ENCODE results near the gene IFNA17.

The IFNA17 gene

DNA sequence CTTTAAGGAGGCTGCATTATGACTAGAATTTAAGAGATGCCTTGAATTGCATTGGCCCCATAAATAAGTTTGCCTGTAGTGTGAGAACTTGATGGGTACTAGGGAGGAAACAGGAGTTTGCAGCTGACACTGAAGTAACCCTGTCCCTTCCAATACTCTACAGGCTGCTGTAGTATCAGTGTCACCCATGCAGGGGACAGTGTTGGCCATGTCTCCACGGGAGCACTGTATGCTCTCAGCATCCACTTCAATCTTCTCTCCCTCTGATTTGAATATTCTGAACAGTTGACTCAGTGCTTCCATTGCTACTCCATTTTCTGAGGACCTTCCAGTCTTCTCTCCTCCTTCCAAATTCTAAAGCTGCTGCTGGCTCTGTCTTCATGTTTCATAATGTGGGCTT, 23.2 kb upstream of the IFNA17 start:
- Histone ChIP-seq H3K36me3 (ENCODE audit: control insufficient read depth in 2 of 2, insufficient read depth in 1 of 2, low read length in 2 of 2) (no peaks in the 10 kb centered on the region), H3K27ac (ENCODE audit: extremely low read depth, low read depth, low read length) (no peak overlapping the region), H3K9me3 (ENCODE audit: control insufficient read depth, insufficient read depth, low read depth, low read length) (no peaks in the 10 kb centered on the region), H3K4me1 (ENCODE audit: control insufficient read depth, insufficient read depth, low read length) (no peaks in the 10 kb centered on the region), H3K4me3 (ENCODE audit: low read depth, low read length) (no peak overlapping the region)
- ChIA-PET POLR2A (no interaction called here), CTCF (interaction anchor here (0.5 to 3.8 kb wide), 11 partner anchors 9 to 537 kb away, joined by 3 to 33 read pairs (median 5); no protein-coding TSS in a partner anchor)
- TF ChIP-seq GLIS1 (tag by site-specific recombination; IDR thresholded peaks at IDR 0.05) (no peak), ZBTB26 (tag by site-specific recombination; optimal IDR thresholded peaks at IDR 0.05) (no peak), ZBTB1 (tag by site-specific recombination; IDR thresholded peaks at IDR 0.05) (no peak)

GRCh38 chr9:21244836-21245235, 16.8 kb upstream of the IFNA17 start:
- ChIA-PET CTCF (interaction anchor here (0.5 to 1.0 kb wide), 4 partner anchors 9 to 200 kb away, joined by 3 to 4 read pairs (median 3); no protein-coding TSS in a partner anchor), POLR2A (no interaction called here)
- Histone ChIP-seq H3K4me3 (ENCODE audit: low read depth, low read length) (no peak overlapping the region), H3K4me1 (ENCODE audit: control insufficient read depth, insufficient read depth, low read length) (no peaks in the 10 kb centered on the region), H3K36me3 (ENCODE audit: control insufficient read depth in 2 of 2, insufficient read depth in 1 of 2, low read length in 2 of 2) (no peaks in the 10 kb centered on the region), H3K27ac (ENCODE audit: extremely low read depth, low read depth, low read length) (no peak overlapping the region), H3K9me3 (ENCODE audit: control insufficient read depth, insufficient read depth, low read depth, low read length) (no peaks in the 10 kb centered on the region)
- TF ChIP-seq ZNF48 (tag by site-specific recombination; IDR thresholded peaks at IDR 0.05), result no peak
- TF ChIP-seq ZSCAN30 (tag by site-specific recombination; IDR thresholded peaks at IDR 0.05), result no peak
- no peak for TF ChIP-seq ZNF777 (tag by site-specific recombination; IDR thresholded peaks at IDR 0.05; ENCODE audit: borderline replicate concordance)
- TF ChIP-seq, protein P1, sequence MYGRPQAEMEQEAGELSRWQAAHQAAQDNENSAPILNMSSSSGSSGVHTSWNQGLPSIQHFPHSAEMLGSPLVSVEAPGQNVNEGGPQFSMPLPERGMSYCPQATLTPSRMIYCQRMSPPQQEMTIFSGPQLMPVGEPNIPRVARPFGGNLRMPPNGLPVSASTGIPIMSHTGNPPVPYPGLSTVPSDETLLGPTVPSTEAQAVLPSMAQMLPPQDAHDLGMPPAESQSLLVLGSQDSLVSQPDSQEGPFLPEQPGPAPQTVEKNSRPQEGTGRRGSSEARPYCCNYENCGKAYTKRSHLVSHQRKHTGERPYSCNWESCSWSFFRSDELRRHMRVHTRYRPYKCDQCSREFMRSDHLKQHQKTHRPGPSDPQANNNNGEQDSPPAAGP (tag by site-specific recombination; IDR thresholded peaks at IDR 0.05), result no peak
- TF ChIP-seq ZNF24 (tag by site-specific recombination; IDR thresholded peaks at IDR 0.05), result no peak
- TF ChIP-seq ZNF311 (tag by site-specific recombination; IDR thresholded peaks at IDR 0.05; ENCODE audit: borderline replicate concordance), result no peak
- TF ChIP-seq OSR2 (tag by site-specific recombination; IDR thresholded peaks at IDR 0.05), result no peak
- TF ChIP-seq ZNF266 (tag by site-specific recombination; IDR thresholded peaks at IDR 0.05; ENCODE audit: low read depth), result no peak
- TF ChIP-seq ZNF707 (tag by site-specific recombination; IDR thresholded peaks at IDR 0.05), result no peak
- TF ChIP-seq KLF7 (tag by site-specific recombination; IDR thresholded peaks at IDR 0.05; ENCODE audit: borderline replicate concordance), result no peak
- TF ChIP-seq HIC1 (tag by site-specific recombination; IDR thresholded peaks at IDR 0.05), result no peak
- TF ChIP-seq ZNF513 (tag by site-specific recombination; IDR thresholded peaks at IDR 0.05), result no peak
- TF ChIP-seq, protein P2, sequence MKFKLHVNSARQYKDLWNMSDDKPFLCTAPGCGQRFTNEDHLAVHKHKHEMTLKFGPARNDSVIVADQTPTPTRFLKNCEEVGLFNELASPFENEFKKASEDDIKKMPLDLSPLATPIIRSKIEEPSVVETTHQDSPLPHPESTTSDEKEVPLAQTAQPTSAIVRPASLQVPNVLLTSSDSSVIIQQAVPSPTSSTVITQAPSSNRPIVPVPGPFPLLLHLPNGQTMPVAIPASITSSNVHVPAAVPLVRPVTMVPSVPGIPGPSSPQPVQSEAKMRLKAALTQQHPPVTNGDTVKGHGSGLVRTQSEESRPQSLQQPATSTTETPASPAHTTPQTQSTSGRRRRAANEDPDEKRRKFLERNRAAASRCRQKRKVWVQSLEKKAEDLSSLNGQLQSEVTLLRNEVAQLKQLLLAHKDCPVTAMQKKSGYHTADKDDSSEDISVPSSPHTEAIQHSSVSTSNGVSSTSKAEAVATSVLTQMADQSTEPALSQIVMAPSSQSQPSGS (tag by site-specific recombination; IDR thresholded peaks at IDR 0.05; ENCODE audit: low read depth), result no peak
- TF ChIP-seq ZNF658 (tag by site-specific recombination; IDR thresholded peaks at IDR 0.05), result no peak

Measured in HEK293 (cell line).